NCI-H748 (cell line): ENCODE data around the gene AFF4.
"Not testable (repeated sequence)": the region's sequence is repeated elsewhere in the genome, so short reads cannot be mapped to it uniquely, and the experiment has no call there.

ENCODE experiments used
- DNase-seq: peaks from one replicate; lab custom pipeline; 2025; ENCODE audit not compliant: unreplicated experiment; lab: John Stamatoyannopoulos, UW

The AFF4 gene, protein sequence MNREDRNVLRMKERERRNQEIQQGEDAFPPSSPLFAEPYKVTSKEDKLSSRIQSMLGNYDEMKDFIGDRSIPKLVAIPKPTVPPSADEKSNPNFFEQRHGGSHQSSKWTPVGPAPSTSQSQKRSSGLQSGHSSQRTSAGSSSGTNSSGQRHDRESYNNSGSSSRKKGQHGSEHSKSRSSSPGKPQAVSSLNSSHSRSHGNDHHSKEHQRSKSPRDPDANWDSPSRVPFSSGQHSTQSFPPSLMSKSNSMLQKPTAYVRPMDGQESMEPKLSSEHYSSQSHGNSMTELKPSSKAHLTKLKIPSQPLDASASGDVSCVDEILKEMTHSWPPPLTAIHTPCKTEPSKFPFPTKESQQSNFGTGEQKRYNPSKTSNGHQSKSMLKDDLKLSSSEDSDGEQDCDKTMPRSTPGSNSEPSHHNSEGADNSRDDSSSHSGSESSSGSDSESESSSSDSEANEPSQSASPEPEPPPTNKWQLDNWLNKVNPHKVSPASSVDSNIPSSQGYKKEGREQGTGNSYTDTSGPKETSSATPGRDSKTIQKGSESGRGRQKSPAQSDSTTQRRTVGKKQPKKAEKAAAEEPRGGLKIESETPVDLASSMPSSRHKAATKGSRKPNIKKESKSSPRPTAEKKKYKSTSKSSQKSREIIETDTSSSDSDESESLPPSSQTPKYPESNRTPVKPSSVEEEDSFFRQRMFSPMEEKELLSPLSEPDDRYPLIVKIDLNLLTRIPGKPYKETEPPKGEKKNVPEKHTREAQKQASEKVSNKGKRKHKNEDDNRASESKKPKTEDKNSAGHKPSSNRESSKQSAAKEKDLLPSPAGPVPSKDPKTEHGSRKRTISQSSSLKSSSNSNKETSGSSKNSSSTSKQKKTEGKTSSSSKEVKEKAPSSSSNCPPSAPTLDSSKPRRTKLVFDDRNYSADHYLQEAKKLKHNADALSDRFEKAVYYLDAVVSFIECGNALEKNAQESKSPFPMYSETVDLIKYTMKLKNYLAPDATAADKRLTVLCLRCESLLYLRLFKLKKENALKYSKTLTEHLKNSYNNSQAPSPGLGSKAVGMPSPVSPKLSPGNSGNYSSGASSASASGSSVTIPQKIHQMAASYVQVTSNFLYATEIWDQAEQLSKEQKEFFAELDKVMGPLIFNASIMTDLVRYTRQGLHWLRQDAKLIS

GRCh38 chr5:132963171-132964104, at the start of gene AFF4:
Gene AFF4 (minus strand): TSS chr5:132963634. CDS start chr5:132937189, 26,445 bp downstream.
- DNase-seq = peak; percentile 96

GRCh38 chr5:133008455-133008854, 45.0 kb upstream of the AFF4 start:
- not testable (repeated sequence) for DNase-seq

- DNase-seq = no peak
These were observed 43.2 kb upstream of the AFF4 start for GRCh38 chr5:133006653-133007052.

- DNase-seq = no peak
These were observed 35.8 kb upstream of the AFF4 start for GRCh38 chr5:132999246-132999645.

GRCh38 chr5:132998556-132998955, 35.1 kb upstream of the AFF4 start:
- no peak for DNase-seq

DNA sequence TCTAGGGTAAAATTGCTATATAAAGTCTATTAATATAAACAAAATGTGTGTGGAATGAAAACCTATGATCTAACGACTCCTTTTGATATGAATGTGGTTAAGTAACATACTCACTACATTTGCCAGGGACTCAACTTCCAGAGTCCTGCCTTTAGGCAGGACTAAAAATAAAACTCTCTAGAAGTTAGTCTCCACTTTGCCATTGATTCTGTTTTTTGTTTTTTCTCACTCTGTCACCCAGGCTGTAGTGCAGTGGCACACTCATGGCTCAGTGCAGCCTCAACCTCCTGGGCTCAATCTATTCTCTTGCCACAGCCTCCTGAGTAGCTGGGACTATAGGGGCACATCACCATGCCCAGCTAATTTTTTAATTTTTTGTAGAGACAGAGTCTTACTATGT, 32.9 kb upstream of the AFF4 start:
- no peak for DNase-seq

DNA sequence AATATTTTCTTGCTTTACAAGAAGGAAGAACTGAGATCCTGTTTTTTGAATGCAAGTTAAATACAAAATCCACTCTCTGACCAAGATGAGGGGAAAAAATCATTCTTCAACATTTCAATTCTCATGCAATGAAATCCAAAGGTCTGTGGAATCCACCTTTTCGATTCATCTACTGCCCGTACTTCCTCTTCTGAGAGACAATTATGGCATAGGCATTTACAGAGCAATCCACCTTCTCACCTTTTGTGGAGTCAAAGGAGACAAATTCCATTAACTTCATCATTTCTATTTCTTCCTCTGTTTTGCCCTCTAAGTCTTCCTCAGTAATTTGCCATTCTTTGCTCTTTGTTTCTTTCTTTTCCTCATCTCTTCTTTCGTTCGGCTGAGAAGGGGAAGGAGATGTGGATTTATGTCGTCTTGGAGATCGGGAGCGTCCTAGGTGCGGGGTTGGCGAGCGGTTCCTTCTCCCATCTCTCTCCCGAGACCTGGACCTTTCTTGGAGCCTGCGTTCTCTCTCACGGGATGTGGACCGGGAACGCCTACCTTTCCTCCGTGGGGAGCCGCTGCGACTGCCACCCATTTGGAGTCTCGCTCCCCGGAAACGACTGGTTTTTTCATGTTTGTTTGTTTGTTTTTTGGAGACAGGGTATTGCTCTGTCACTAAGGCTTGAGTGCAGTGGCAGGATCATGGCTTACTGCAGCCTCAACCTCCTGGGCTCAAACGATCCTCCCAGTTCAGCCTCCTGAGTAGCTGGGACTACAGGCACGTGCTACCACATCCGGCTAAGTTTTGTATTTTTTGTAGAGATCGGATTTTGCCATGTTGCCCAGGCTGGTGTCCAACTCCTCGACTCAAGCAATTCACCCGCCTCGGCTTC, 24.3 kb upstream of the AFF4 start:
- DNase-seq = peak; percentile 27

- not testable (repeated sequence) for DNase-seq
These were observed 19.5 kb upstream of the AFF4 start for GRCh38 chr5:132982971-132983370.

DNA sequence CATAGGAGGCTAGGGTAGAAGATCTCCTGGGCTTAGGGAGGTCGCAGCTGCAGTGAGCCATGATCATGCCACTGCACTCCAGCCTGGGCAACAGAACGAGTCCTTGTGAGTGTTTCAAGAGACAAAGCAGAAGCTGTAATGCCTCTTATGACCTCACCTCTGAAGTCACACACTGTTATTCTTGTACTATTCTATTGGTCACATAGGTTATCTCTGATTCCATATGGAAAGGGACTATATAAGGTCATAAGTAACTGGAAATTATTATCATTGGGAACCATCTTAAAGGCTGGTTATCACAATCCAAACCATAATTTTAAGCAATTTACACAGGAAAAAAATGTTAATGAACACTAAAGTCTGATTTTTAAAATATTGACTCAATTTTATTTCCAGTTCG, 17.9 kb upstream of the AFF4 start:
- no peak for DNase-seq

- DNase-seq = no peak
These were observed 16.5 kb upstream of the AFF4 start for GRCh38 chr5:132979976-132980375.

GRCh38 chr5:132979367-132979940, 16.0 kb upstream of the AFF4 start:
- peak; percentile 14 for DNase-seq

- DNase-seq = no peak
These were observed 13.4 kb upstream of the AFF4 start for GRCh38 chr5:132976852-132977251.

GRCh38 chr5:132972436-132972828, 9.0 kb upstream of the AFF4 start:
- DNase-seq = not testable (repeated sequence)

GRCh38 chr5:132971483-132972435, 8.3 kb upstream of the AFF4 start:
- DNase-seq = no peak

- DNase-seq = no peak
These were observed 1.7 kb upstream of the AFF4 start for GRCh38 chr5:132965120-132965519.

- peak; percentile 66 for DNase-seq
These were observed 909 bp downstream of the AFF4 start for GRCh38 chr5:132962429-132963021.

DNA sequence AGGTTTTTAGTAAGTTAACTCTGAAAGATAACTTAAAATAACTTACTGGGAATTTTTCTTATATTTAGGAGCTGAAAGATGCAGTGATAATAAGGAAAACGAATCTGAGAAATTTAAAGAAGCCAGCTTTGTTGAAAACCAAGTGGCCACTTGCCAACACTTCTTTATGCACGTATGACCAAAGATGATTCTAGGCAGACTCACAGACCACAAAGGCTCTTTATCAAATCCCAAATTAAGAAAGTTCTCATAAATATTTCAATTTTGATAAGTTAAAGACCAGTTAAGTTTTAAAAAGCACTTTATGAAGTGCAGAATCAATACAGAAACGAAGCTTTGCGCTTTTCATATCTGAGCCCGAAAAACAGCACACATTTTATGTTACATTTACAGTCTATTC, 1.5 kb downstream of the AFF4 start:
- no peak for DNase-seq
